ENCODE results near the gene TNRC6C.

DNA sequence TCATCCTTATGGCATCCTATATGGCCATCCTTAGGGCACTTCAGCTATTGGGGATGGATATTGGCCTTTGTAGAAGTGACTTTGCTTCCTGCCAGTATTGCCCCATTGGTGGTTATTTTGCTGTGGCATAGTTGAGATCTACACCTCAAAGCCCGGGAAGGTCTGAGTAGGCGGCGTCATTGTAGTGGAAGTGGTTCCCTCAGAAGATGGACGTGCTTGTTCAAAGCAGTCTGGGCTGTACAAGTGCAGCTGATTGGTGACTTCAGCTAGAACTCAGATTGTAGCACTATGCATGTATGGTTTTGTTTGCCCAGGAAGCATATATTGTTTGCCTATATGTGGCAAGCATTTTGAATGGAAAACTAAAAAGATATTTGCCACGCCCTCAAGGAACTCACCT lies 86.8 kb downstream of the TNRC6C start:
- TF ChIP-seq, protein P1, sequence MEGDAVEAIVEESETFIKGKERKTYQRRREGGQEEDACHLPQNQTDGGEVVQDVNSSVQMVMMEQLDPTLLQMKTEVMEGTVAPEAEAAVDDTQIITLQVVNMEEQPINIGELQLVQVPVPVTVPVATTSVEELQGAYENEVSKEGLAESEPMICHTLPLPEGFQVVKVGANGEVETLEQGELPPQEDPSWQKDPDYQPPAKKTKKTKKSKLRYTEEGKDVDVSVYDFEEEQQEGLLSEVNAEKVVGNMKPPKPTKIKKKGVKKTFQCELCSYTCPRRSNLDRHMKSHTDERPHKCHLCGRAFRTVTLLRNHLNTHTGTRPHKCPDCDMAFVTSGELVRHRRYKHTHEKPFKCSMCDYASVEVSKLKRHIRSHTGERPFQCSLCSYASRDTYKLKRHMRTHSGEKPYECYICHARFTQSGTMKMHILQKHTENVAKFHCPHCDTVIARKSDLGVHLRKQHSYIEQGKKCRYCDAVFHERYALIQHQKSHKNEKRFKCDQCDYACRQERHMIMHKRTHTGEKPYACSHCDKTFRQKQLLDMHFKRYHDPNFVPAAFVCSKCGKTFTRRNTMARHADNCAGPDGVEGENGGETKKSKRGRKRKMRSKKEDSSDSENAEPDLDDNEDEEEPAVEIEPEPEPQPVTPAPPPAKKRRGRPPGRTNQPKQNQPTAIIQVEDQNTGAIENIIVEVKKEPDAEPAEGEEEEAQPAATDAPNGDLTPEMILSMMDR (IDR thresholded peaks at IDR 0.05): no peak
- no peak for TF ChIP-seq POLR2AphosphoS5 (IDR thresholded peaks at IDR 0.05)
- no peak for TF ChIP-seq EP300 (IDR thresholded peaks at IDR 0.05)
- TF ChIP-seq POLR2A (IDR thresholded peaks at IDR 0.05): no peak
